Smooth muscle cell (in vitro differentiated cells): ENCODE data around the gene GOLM1. TPM values are rescaled to one million over a fixed set of nuclear protein-coding genes. Genes with fewer than 3 reads are reported as not detected.

Experiments used
- DNase-seq: peaks from one replicate; lab custom pipeline; 2025; ENCODE audit not compliant: unreplicated experiment; lab: John Stamatoyannopoulos, UW
- H2AFZ ChIP-seq: fragments of 200-600 bp; sonication (generic); 2 replicates; pipeline ENCODE4 v1.6.0; 2016; ENCODE audit warnings: antibody characterized with exemption, low read depth, mild to moderate bottlenecking
- H3F3A ChIP-seq: fragments of 200-600 bp; sonication (generic); 2 replicates; pipeline ENCODE4 v1.6.0; 2017; ENCODE audit warnings: antibody characterized with exemption, low read depth
- H3K27ac ChIP-seq: fragments of 200-600 bp; sonication (generic); 2 replicates; pipeline ENCODE4 v1.5.1; 2016; ENCODE audit warnings: low read depth, mild to moderate bottlenecking
- H3K27me3 ChIP-seq: fragments of 200-600 bp; sonication (generic); 2 replicates; pipeline ENCODE4 v1.6.1; 2016; ENCODE audit warnings: low read depth, mild to moderate bottlenecking
- H3K36me3 ChIP-seq: fragments of 200-600 bp; sonication (generic); 2 replicates; pipeline ENCODE4 v1.5.1; 2016; ENCODE audit warnings: low read depth
- H3K4me1 ChIP-seq: fragments of 200-600 bp; sonication (generic); 2 replicates; pipeline ENCODE4 v1.5.1; 2016; ENCODE audit warnings: low read depth
- H3K4me2 ChIP-seq: fragments of 200-600 bp; sonication (generic); 2 replicates; pipeline ENCODE4 v1.6.0; 2016; ENCODE audit warnings: mild to moderate bottlenecking
- H3K4me3 ChIP-seq: fragments of 200-600 bp; sonication (generic); 2 replicates; pipeline ENCODE4 v1.5.1; 2016; ENCODE audit warnings: mild to moderate bottlenecking
- H3K79me2 ChIP-seq: fragments of 200-600 bp; sonication (generic); 2 replicates; pipeline ENCODE4 v1.6.0; 2016; ENCODE audit warnings: low read depth, mild to moderate bottlenecking
- H3K9ac ChIP-seq: fragments of 200-600 bp; sonication (generic); 2 replicates; pipeline ENCODE4 v1.6.0; 2016; ENCODE audit warnings: low read depth
- H3K9me3 ChIP-seq: fragments of 200-600 bp; sonication (generic); replicated peaks from 2 replicates; pipeline ENCODE4 v1.5.1; 2016; ENCODE audit warnings: low read depth
- H4K20me1 ChIP-seq: fragments of 200-600 bp; sonication (generic); 2 replicates; pipeline ENCODE4 v1.6.0; 2016; ENCODE audit warnings: low read depth
- CTCF ChIP-seq: fragments of 200-600 bp; sonication (generic); IDR thresholded peaks from 2 replicates; pipeline ENCODE4 v1.5.1; 2017; ENCODE audit warnings: borderline replicate concordance, mild to moderate bottlenecking, antibody characterized with exemption; ENCODE audit not compliant: insufficient read depth, poor library complexity, severe bottlenecking
- WGBS: methylation state at CpG from one replicate; pipeline ENCODE4 v1.1.7; 2016; ENCODE audit warnings: low lambda C conversion rate; 5-methylcytosine and 5-hydroxymethylcytosine counted together
- polyA plus RNA-seq: library from polyadenylated mRNA; unstranded; fragments of >200 nt; fragmentation: Nextera tagmentation; extraction: Ambion mirVana; gene quantifications from 2 replicates; pipeline ENCODE4 v1.2.1, GENCODE V29; 2016
- total RNA-seq: library from RNA; depleted of rRNA; stranded (reverse); fragments of >200 nt; gene quantifications from 2 replicates; pipeline ENCODE4 v1.2.3, GENCODE V29; 2014

The GOLM1 gene
- total and polyA plus RNA-seq, 2 experiments from 2014 or later: 36.2 to 69.2 TPM

- Histone ChIP-seq H2AFZ (no peak overlapping the region), H3K79me2 (peaks cover 8% of the 10 kb centered on the region), H3F3A (no peaks in the 10 kb centered on the region), H3K9me3 (no peaks in the 10 kb centered on the region), H3K36me3 (no peaks in the 10 kb centered on the region), H3K9ac (no peak overlapping the region), H3K4me1 (no peaks in the 10 kb centered on the region), H3K4me2 (no peak overlapping the region), H3K4me3 (no peak overlapping the region), H3K27me3 (no peaks in the 10 kb centered on the region), H4K20me1 (peaks cover 11% of the 10 kb centered on the region), H3K27ac (no peak overlapping the region)
- TF ChIP-seq CTCF: no peak
- 97% methylated on average over 2 of the region's 2 CpGs for WGBS
- no peak for DNase-seq
These were observed 35.1 kb downstream of the GOLM1 start for GRCh38 chr9:86064220-86064619.

GRCh38 chr9:86062845-86063693 is 36.3 kb downstream of the GOLM1 start:
- H3K79me2 ChIP-seq: peaks cover 8% of the 10 kb centered on the region
- H4K20me1 ChIP-seq: peaks cover 6% of the 10 kb centered on the region
- no peaks in the 10 kb centered on the region for H3K9me3 ChIP-seq
- no peaks in the 10 kb centered on the region for H3F3A ChIP-seq
- H3K27ac ChIP-seq: no peak overlapping the region
- WGBS: 89% methylated on average over 16 of the region's 16 CpGs
- no peaks in the 10 kb centered on the region for H3K4me1 ChIP-seq
- DNase-seq: no peak
- no peak overlapping the region for H2AFZ ChIP-seq
- H3K4me3 ChIP-seq: no peak overlapping the region
- no peaks in the 10 kb centered on the region for H3K27me3 ChIP-seq
- H3K36me3 ChIP-seq: no peaks in the 10 kb centered on the region
- no peak overlapping the region for H3K4me2 ChIP-seq
- TF ChIP-seq CTCF: no peak
- H3K9ac ChIP-seq: no peak overlapping the region

- H2AFZ ChIP-seq: no peak overlapping the region
- no peak for TF ChIP-seq CTCF
- no peak overlapping the region for H3K4me2 ChIP-seq
- no peak overlapping the region for H3K9ac ChIP-seq
- no peaks in the 10 kb centered on the region for H3K4me1 ChIP-seq
- H3K79me2 ChIP-seq: peaks cover 8% of the 10 kb centered on the region
- H3K27me3 ChIP-seq: no peaks in the 10 kb centered on the region
- H3F3A ChIP-seq: no peaks in the 10 kb centered on the region
- no peak overlapping the region for H3K4me3 ChIP-seq
- H3K36me3 ChIP-seq: no peaks in the 10 kb centered on the region
- 92% methylated on average over 10 of the region's 11 CpGs for WGBS
- DNase-seq: no peak
- H4K20me1 ChIP-seq: peaks cover 6% of the 10 kb centered on the region
- H3K9me3 ChIP-seq: no peaks in the 10 kb centered on the region
- H3K27ac ChIP-seq: no peak overlapping the region
These were observed 37.2 kb downstream of the GOLM1 start for GRCh38 chr9:86061972-86062739.
